ENCODE measurements around the gene ADAMTS12.

DNA sequence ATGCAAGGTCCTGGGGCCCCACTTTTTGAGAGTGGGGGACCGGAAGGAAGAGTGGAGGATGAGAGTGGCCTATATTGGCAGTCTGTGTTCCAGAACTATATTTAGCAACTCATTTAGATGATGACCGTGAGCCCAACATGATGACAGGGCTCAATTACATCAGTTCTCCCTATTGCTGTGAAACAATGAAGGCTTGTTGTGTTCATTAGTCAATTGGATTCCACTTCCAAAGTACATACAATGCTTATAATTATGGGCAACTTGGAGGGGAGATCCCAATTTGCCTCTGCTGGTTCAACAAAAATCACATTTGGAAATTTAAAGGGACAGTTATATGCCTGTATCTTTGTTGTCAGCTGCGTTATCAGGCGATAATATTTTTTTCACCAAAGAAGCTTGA lies 360.0 kb downstream of the ADAMTS12 start:
- TF ChIP-seq, protein P1, sequence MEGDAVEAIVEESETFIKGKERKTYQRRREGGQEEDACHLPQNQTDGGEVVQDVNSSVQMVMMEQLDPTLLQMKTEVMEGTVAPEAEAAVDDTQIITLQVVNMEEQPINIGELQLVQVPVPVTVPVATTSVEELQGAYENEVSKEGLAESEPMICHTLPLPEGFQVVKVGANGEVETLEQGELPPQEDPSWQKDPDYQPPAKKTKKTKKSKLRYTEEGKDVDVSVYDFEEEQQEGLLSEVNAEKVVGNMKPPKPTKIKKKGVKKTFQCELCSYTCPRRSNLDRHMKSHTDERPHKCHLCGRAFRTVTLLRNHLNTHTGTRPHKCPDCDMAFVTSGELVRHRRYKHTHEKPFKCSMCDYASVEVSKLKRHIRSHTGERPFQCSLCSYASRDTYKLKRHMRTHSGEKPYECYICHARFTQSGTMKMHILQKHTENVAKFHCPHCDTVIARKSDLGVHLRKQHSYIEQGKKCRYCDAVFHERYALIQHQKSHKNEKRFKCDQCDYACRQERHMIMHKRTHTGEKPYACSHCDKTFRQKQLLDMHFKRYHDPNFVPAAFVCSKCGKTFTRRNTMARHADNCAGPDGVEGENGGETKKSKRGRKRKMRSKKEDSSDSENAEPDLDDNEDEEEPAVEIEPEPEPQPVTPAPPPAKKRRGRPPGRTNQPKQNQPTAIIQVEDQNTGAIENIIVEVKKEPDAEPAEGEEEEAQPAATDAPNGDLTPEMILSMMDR (IDR thresholded peaks at IDR 0.05) = no peak
- TF ChIP-seq POLR2A (IDR thresholded peaks at IDR 0.05) (no peak), EP300 (IDR thresholded peaks at IDR 0.05; ENCODE audit: low read depth) (no peak), POLR2AphosphoS5 (IDR thresholded peaks at IDR 0.05) (no peak)

Data from transverse colon (tissue), 4 donors.